ENCODE data around the gene USP24.

The USP24 gene, protein sequence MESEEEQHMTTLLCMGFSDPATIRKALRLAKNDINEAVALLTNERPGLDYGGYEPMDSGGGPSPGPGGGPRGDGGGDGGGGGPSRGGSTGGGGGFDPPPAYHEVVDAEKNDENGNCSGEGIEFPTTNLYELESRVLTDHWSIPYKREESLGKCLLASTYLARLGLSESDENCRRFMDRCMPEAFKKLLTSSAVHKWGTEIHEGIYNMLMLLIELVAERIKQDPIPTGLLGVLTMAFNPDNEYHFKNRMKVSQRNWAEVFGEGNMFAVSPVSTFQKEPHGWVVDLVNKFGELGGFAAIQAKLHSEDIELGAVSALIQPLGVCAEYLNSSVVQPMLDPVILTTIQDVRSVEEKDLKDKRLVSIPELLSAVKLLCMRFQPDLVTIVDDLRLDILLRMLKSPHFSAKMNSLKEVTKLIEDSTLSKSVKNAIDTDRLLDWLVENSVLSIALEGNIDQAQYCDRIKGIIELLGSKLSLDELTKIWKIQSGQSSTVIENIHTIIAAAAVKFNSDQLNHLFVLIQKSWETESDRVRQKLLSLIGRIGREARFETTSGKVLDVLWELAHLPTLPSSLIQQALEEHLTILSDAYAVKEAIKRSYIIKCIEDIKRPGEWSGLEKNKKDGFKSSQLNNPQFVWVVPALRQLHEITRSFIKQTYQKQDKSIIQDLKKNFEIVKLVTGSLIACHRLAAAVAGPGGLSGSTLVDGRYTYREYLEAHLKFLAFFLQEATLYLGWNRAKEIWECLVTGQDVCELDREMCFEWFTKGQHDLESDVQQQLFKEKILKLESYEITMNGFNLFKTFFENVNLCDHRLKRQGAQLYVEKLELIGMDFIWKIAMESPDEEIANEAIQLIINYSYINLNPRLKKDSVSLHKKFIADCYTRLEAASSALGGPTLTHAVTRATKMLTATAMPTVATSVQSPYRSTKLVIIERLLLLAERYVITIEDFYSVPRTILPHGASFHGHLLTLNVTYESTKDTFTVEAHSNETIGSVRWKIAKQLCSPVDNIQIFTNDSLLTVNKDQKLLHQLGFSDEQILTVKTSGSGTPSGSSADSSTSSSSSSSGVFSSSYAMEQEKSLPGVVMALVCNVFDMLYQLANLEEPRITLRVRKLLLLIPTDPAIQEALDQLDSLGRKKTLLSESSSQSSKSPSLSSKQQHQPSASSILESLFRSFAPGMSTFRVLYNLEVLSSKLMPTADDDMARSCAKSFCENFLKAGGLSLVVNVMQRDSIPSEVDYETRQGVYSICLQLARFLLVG (N-terminal part only)

DNA sequence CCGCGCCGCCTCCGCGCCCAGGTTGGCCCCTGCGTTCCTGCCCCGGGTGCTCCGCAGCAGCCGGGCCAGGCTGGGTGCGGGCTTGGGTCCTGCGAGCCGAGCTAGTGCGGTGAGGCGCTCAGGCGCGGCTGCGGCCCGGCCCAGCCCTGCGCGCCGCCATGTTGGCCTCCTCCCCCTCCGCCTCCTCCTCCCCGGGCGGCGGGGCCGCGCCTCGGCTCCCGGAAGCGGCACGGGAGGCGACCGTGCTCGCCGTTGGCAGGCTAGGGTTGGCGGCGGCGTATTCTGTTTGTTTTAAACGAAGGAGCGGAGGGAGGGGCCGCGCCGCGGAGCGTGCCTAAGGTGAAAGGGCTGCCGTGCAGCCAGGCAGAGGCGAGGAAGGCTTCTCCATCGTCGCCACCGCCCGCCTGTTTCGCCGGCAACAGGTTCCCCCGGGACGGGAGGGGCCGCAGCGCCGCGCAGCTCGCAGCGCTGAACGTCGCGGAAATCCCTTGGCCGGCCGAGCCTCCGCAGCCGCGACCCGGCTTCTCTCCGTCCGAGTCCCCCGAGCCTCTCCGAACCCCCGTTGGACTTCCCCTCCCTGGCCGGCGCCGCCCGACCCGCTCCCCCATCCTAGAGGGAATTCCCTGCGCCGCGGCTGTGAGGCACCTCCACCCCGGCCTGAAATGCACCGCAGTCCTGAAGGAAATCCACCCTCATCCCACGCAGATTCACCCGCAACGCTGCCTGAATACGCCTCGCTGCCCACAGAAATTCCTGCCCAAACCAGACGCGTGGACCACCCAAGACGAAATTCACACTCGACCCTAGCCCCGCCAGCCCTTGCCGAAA lies at the start of gene USP24:
Gene USP24 (minus strand): TSS at position 171 of the 828 bp plus-strand sequence. CDS start 251 bp downstream, outside the sequence.
- peak; percentile 65 to 68 (median 65) for DNase-seq (ENCODE audit: low read depth in 3 of 3)

DNA sequence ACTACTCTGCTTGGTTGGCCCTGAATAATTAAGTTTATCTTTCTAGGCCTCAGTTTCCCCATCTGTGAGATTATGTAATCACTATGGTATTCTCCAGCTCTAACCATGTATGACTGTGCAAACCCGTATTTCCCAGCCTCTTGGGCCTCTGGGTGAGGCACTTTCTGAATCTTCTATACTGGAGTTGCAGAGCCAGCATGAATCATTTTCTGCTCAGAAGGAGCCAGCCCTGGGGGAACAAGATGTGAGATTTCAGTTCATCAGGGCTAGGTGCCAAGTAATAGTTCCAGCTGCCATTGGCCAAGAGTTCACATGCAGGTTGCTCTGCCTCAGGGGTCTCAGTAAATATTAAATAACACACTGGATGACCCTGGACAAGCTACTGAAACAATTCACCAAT lies 47.7 kb upstream of the USP24 start:
- no peak for DNase-seq (ENCODE audit: low read depth in 3 of 3)

DNA sequence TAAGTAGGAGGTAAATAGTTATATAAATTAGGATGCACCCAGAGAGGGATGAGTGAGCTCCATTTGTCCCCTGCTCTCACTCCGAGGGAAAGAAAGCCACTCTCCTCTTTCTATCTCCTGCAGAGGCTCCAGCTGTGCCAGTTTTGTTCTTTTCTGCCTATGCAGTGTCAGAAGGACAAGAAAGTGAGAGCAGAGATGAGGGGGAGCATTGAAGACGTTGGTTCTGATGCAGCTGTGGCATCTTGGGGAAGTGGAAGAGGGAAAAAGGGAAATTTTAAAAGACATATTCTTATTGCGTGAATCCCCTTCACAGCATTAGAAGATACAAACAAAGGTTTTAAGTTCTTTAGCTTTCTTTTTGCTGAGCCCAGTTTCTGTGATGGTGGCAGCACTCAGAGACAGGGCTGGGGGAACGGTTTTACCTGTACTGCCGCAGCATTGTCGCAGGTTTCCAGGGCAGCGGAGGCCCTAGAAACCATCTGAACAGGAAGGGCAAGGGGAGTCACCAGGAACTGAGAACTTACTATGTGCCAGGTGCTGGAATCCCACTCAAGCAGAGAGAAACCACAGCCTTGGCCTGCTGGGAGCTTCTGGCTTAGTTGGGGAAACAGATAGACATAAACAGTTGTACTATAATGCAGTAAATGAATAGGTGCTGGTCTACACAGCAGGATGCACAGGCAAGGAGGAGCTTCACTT lies 44.9 kb upstream of the USP24 start:
- no peak for DNase-seq (ENCODE audit: low read depth in 3 of 3)

DNA sequence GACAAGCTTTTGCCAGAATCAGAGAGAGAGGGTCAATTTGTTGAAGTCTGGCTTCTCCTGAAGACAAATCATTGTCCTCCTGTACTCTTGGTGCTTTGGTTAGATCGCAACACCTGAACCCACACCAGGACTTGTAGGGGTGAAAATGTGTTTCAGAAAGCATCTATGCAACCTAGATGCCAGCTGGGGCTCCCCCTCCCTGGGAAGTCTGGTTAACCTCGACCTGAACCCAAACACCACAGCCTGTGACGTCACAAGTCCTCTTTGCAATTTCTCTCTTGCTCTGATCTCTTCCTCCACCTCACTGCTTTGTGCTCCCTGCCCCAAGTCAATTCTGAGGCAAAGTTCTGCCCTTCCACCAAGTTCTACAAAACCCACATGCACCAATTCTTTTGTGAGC lies 42.8 kb upstream of the USP24 start:
- no peak for DNase-seq (ENCODE audit: low read depth in 3 of 3)

DNA sequence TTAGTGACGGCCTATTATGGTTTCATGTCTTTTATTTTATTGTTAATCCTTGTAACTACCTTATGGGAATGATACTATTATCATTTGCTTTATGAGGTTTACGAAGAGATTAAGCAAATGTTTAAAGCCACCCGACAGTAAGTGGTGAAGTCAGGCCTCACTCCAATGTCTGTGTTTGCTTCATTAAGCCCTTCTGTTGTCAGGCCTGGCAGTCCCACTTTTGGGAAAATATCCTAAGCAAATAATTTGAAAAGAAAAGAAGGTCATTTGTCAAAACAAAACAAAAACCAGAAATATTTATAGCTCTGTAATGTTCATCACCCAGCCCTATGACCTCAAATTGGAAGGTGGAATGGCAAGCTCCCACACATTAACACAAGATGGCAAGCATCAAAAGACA lies 40.7 kb upstream of the USP24 start:
- DNase-seq (ENCODE audit: low read depth in 3 of 3): no peak

DNA sequence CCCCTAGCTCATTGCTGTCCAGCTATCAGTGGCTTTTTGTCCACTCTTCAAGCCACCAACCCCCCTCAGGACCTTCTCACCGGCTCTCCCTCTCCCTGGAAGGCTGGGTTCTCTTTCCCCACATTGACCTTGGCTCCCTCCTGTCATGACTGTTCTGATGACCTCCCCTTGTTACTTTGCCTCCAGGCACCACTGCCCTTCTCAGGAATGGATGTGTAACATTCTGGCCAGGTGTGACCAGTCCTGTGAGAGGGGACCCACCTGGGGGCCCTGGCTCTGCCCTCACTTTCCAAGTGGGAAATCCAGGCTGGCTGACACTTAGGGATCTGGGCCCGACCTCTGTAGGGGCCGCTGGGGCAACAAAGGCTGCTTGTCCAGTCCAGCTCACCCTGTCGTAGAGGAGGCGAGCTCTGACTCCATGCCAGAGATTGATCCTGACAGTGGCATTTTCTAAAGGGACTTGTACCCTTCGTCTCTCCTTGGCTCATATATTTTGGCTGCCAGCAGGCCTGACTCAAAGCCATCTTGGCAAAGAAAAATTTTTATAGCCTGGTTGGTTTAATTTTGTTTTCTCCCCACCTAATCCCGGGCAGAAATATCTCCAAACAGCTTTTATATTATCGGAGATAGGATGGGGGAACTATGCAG lies 37.9 kb upstream of the USP24 start:
- no peak for DNase-seq (ENCODE audit: low read depth in 3 of 3)

DNA sequence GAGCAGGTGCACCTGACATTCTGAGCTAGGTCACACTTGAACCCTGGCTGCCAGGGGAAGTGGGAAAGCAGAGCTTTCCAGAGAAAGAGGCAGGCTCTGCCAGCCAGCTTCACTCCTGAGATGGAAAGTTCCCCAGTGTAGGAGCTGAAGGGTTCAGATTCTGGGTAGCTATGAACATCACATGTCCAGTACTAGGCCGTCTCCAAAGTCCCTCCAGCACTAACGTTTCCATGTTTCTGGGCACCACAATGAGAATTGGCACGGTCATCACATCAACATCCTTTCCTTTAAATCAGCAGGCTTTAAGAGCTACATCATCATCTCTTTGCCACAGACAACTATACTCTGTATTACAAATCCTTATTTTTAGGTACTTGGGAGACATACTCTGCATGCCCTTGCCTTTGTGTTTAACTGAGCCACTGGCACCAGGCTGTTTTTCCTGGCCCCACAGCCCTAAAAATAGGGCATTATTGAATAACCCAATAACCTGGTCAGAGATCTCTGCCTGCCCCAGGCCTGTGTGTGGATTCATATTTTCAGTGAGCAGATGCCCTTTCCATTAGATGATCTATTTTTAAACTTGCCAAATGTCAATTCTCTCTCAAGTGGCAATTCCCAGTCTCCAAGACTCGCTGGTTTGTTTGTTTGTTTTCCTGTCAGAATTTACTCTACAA lies 35.4 kb upstream of the USP24 start:
- no peak for DNase-seq (ENCODE audit: low read depth in 3 of 3)

DNA sequence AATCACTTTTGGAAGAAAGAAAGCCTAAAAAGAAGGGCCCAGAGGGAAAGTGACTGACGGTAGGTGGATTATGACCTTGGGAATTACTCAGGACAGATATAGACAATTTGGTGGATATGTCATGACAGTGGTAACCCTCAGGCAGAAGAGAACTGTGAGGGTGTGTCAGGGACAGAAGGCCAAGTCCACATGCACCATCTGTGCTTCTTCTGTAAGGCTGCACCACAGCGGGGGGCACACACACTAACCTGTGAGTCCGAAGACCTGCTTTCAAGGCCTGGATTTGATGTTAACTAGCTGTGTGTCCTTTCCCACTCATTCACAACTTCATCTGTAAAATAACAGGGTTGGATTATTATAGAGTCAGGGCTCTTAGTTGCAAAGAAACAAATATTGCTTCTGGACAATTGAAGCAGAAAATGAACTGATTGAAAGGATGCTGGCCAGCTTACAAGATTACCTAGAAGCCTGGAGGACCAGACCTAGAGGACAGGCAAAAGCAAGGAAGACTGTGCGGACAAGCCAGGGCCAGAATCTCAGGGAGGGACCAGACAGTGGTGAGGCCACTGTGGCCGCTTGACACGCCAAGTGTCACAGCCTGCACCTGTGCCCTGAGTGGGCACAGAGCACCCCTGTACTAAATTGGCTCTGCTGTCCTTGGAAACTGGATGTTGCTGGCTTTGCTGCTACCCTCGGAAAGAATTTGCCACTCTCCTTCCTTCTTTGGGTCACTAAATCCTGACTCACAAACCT lies 34.7 kb upstream of the USP24 start:
- DNase-seq (ENCODE audit: low read depth in 3 of 3): no peak

DNA sequence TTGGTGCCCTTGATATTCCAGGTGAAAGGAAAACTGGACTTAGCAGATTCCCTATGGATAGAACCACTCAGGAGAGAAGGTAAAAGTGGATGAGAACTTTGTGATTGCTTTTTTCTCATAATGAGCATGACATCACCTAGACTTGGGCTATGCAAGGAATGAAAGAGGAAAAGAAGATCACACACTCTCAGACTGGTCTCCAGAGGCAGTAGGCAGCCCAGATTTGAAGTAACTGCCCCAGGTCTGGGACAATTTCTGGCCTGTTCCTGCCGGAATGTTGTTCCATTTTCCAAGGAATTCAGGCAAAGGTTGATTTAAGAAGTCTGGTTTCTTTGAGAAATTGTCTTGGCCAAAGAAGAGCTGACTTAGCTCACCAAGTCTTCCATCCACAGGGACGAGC lies 31.7 kb upstream of the USP24 start:
- DNase-seq (ENCODE audit: low read depth in 3 of 3): no peak

DNA sequence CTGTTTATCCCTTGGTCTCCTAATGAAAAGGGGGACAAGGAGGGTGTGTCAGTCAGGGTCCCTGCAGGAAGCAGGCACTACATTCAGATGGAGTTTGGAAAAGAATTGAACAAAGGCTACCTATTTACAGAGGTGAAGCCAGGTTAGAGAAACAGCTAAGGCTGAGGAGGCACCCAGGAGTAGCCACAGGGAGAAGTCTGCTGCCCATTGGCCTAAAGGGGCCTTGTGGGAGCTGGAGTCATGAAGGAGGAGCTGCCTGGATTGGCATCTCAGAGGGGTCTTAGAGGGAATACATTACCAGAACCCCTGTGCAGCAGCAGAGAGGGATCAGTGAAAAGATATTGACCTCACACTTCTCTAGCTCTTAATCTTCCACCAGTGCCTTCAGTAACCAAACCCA lies 31.2 kb upstream of the USP24 start:
- no peak for DNase-seq (ENCODE audit: low read depth in 3 of 3)

DNA sequence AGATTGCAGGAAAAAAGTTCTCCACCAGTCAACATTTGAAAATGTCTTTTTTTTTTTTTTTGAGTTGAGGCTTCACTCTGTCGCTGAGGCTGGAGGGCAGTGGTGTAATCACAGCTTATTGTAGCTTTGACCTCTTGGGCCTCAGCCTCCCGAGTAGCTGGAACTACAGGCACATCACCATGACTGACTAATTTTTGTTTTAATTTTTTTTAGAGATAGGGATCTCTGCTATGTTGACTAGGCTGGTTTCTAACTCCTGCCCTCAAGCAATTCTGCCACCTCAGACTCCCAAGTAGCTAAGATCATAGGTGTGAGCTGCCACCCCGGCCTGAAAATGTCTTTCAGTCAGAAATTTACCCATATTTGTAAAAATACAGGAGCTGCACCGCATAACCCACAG lies 30.6 kb upstream of the USP24 start:
- no peak for DNase-seq (ENCODE audit: low read depth in 3 of 3)

DNA sequence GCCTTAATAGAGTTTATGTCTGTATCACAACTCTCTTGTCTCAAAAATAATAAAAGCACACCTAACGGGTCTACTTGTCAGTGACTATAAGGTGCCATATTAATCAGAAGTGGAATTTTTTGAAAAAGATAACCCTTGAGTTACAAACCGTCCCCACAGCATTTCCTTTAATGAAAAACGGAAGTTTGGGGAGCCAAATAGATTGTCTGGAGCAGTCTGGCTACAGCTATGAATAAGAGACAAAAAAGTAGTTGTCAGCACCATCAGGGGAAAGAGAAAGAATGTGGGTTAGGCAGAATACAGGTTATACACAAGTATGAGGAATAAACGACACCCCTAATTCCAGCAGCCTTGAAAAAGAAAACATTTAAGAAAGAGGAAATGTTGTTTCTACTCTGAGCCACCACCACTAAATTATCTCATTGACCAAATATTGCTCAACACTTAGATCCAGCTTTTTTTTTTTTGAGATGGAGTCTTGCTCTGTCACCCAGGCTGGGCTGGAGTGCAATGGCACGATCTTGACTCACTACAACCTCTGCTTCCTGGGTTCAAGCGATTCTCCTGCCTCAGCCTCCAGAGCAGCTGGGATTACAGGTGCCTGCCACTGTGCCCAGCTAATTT lies 29.4 kb upstream of the USP24 start:
- no peak for DNase-seq (ENCODE audit: low read depth in 3 of 3)

DNA sequence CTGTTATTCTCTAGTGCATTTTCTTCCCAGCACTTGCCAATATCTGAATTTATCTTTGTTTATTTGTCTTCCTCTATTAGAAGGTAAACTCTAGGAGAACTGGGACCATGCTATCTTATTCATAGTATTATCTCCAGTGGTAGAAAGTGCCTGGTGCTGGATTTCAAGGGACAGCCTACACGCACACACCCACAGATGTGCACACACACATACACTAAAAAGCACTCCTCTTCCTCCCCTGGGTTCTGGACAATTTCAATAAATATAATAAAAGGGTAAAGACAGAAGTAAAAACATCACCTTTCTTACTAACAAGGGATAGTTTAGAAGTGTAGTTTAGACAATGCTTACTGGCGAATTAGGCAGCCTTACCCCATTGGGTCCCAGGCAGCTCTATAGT lies 28.5 kb upstream of the USP24 start:
- no peak for DNase-seq (ENCODE audit: low read depth in 3 of 3)

DNA sequence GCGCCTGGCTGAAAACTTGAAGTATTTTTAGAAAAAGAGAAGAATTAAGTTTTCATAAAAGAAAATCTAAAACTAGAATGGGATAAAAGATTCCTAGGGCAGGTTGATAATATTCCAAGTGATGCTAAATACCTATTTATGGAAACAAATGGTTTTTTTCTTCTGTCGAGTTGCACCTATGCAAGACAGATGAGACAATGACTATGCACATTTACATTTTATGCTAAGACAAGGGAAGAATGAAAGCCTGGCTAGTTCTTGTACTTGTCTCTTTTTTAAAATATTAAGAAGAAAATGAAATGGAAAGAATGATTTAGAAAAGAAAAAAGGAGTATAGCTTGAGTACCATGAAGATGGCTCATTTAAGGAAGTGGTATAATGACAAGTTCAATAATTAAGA lies 24.4 kb upstream of the USP24 start:
- no peak for DNase-seq (ENCODE audit: low read depth in 3 of 3)

DNA sequence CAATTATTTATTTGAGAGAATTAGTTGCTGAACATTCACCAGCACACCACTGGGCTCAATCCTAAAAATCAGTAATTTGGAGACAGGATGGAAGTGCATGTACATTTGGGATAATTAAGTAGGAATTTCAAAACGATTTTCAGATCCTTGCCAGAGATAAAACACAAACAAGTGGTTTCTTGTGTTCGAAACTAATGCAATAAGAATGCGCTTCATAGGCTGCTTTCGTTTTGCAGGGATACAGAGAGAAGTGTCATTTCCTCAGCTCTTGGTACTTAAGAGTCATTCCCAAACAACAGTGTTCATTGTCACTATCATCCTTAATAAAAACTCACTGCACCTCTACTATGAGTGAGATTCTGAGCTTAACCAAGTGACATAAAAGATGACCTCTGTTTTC lies 20.6 kb upstream of the USP24 start:
- DNase-seq (ENCODE audit: low read depth in 3 of 3): no peak

DNA sequence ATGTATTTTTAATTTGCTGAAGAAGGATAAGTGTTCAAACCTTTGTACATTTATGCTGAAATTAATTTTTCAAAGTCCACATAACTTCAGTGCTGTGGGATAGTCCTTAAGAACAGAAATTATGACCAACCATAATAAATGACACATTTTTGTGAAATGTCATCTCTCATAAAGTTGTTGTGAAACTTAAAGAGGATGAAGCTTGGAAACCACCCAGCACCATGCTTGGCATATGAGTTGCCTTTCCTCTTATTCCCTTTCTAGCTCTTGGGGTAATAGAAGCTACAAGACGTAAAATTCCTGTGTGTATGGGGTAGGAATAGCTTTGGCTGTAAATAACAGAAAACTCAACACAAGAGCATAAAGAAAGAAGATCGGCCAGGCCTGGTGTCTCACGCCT lies 18.9 kb upstream of the USP24 start:
- no peak for DNase-seq (ENCODE audit: low read depth in 3 of 3)

DNA sequence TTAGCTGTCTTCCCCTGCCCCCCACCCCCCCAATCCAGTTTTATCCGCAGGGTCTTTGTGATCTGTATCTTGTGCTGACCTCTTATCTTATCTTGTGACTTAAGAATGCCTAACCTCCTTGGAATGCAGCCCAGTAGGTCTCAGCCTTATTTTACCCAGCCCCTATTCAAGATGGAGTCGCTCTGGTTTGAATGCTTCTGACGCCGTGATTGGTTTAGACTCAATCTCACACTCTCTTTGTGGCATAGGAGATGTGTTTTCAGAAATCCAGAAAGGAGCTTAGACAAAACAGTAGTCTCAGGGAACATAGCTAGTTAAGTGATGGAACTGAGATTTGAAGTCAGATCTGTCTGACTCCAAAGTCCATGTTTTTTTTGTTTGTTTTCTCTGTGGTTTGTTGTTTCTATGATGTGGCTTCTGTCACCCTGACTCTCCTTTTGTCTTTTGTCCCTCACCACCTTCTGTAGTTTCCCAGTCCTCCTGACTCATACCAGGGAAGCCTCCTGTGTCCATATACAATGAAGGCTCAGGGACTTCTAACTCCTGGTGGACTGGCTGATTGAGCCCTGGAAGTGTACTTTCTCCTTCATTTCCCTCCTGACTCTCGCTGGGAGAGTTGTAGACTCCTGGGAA lies 18.1 kb upstream of the USP24 start:
- DNase-seq (ENCODE audit: low read depth in 3 of 3): no peak
